HCT116 (cell line): Measurements from ENCODE around the gene SERPINA10. TPM values are rescaled to one million over a fixed set of nuclear protein-coding genes. Genes with fewer than 3 reads are reported as not detected.

Source experiments
- ATAC-seq: fragments of 200-7000 bp; cut with Tn5 transposase; 2 replicates; pipeline ENCODE4 v1.9.1; 2020; ENCODE audit warnings: mild to moderate bottlenecking, moderate library complexity
- BruUV-seq: library from RNA; stranded (reverse); fragments of 400-500 nt; replicated peaks from 2 replicates; lab custom pipeline; 2021; lab: Mats Ljungman, UMichigan
- CTCF ChIA-PET: fragments of 300-600 bp; sonication (Branson Sonifier 250); formaldehyde crosslinking; loops from one replicate; lab custom pipeline; 2021; ENCODE audit warnings: antibody characterized with exemption; lab: Charles Lee
- POLR2A ChIA-PET: fragments of 300-600, 350-600 bp; sonication (Branson Sonifier 250); formaldehyde crosslinking; loops from one replicate; lab custom pipeline; 2021; ENCODE audit warnings: antibody characterized with exemption; lab: Charles Lee
- RAD21 ChIA-PET, 2 experiments: fragments of 300-600 bp; sonication (Branson Sonifier 250); formaldehyde crosslinking; loops; one replicate each; lab custom pipeline; 2023; ENCODE audit warnings: low total read pairs in 2 of 2; ENCODE audit not compliant: uncharacterized antibody in 2 of 2, unreplicated experiment in 2 of 2, low non-redundant PET in 1 of 2; lab: Charles Lee
- DNase-seq: peaks from one replicate; pipeline ENCODE4 v3.0.0-alpha.2; 2010; ENCODE audit warnings: low read depth, low spot score
- H2AFZ ChIP-seq: fragments of 200-600 bp; shearing (Covaris generic), sonication (generic); 2 replicates; pipeline ENCODE4 v1.6.1; 2017; ENCODE audit warnings: low read depth, mixed run types, mixed read lengths, antibody characterized with exemption, low read length; ENCODE audit not compliant: poor library complexity, severe bottlenecking
- H3K27ac ChIP-seq: 2 replicates; pipeline ENCODE4 v1.5.1; 2012; ENCODE audit warnings: low read depth, low read length
- H3K27me3 ChIP-seq: fragments of 200-600 bp; sonication (generic); 2 replicates; pipeline ENCODE4 v1.6.1; 2016; ENCODE audit warnings: mixed run types, low read length, mixed read lengths; ENCODE audit not compliant: insufficient read depth
- H3K36me3 ChIP-seq, 2 experiments: fragments of 200-500 bp in 1 of 2; fragments of 200-600 bp in 1 of 2; sonication (Bioruptor generic) in 1 of 2; sonication (generic) in 1 of 2; 2 replicates each; pipeline versions ENCODE4 v1.5.1 to v1.6.1; 2014 to 2016; ENCODE audit warnings: low read length in 2 of 2, inconsistent platforms in 1 of 2, mixed read lengths in 1 of 2, mixed run types in 1 of 2; ENCODE audit not compliant: insufficient read depth in 2 of 2, control insufficient read depth in 1 of 2
- H3K4me1 ChIP-seq, 2 experiments: fragments of 200-600 bp in 1 of 2; sonication (generic) in 1 of 2; 2 replicates each; pipeline versions ENCODE4 v1.5.1 to v1.6.1; 2012 to 2017; ENCODE audit warnings: low read length in 2 of 2, inconsistent platforms in 1 of 2, mild to moderate bottlenecking in 1 of 2, mixed read lengths in 1 of 2, mixed run types in 1 of 2, moderate library complexity in 1 of 2; ENCODE audit not compliant: insufficient read depth in 2 of 2, control insufficient read depth in 1 of 2
- H3K4me2 ChIP-seq: fragments of 200-600 bp; sonication (generic); 2 replicates; pipeline ENCODE4 v1.6.1; 2017; ENCODE audit warnings: mixed run types, low read length, mixed read lengths
- H3K4me3 ChIP-seq, 2 experiments: fragments of 200-600 bp in 1 of 2; sonication (generic) in 1 of 2; replicated peaks in 1 of 2; 2 replicates each; pipeline ENCODE4 v1.5.1; 2011 to 2016; ENCODE audit warnings: low read length in 2 of 2, control low read depth in 1 of 2, low read depth in 1 of 2, mild to moderate bottlenecking in 1 of 2, mixed read lengths in 1 of 2, mixed run types in 1 of 2
- H3K79me2 ChIP-seq: fragments of 200-600 bp; sonication (generic); 2 replicates; pipeline ENCODE4 v1.6.1; 2017; ENCODE audit warnings: mild to moderate bottlenecking, mixed run types, low read length, moderate library complexity, mixed read lengths; ENCODE audit not compliant: insufficient read depth
- H3K9ac ChIP-seq: fragments of 200-600 bp; sonication (generic); 2 replicates; pipeline ENCODE4 v1.6.1; 2016; ENCODE audit warnings: low read length, mixed read lengths
- H3K9me2 ChIP-seq: fragments of 200-600 bp; sonication (generic), shearing (Covaris generic); 2 replicates; pipeline ENCODE4 v1.6.1; 2017; ENCODE audit warnings: mixed run types, mild to moderate bottlenecking, moderate library complexity; ENCODE audit not compliant: insufficient read depth
- H3K9me3 ChIP-seq, 2 experiments: fragments of 200-500 bp in 1 of 2; fragments of 200-600 bp in 1 of 2; sonication (Bioruptor generic) in 1 of 2; sonication (generic) in 1 of 2; 2 replicates each; pipeline ENCODE4 v1.6.1; 2014 to 2017; ENCODE audit warnings: low read length in 2 of 2, mixed read lengths in 2 of 2, inconsistent platforms in 1 of 2, low read depth in 1 of 2, mild to moderate bottlenecking in 1 of 2, mixed run types in 1 of 2, moderate library complexity in 1 of 2; ENCODE audit not compliant: control insufficient read depth in 1 of 2, insufficient read depth in 1 of 2
- H4K20me1 ChIP-seq: fragments of 200-600 bp; sonication (generic), shearing (Covaris generic); 2 replicates; pipeline ENCODE4 v1.6.1; 2017; ENCODE audit warnings: mixed run types, mild to moderate bottlenecking, moderate library complexity; ENCODE audit not compliant: insufficient read depth
- CBX3 ChIP-seq: IDR thresholded peaks from 2 replicates; pipeline ENCODE4 v1.6.1; 2012; ENCODE audit warnings: low read depth
- EGR1 ChIP-seq: IDR thresholded peaks from 2 replicates; pipeline ENCODE4 v1.6.1; 2012; ENCODE audit warnings: low read depth
- ELF1 ChIP-seq: IDR thresholded peaks from 2 replicates; pipeline ENCODE4 v1.6.1; 2012; ENCODE audit warnings: low read depth, borderline replicate concordance
- FOSL1 ChIP-seq: IDR thresholded peaks from 2 replicates; pipeline ENCODE4 v1.6.1; 2012; ENCODE audit warnings: low read depth
- POLR2A ChIP-seq: IDR thresholded peaks from 2 replicates; pipeline ENCODE4 v1.7.0; 2011; ENCODE audit warnings: borderline replicate concordance; ENCODE audit not compliant: insufficient read depth, insufficient read length; ENCODE audit errors: extremely low read depth
- RAD21 ChIP-seq: IDR thresholded peaks from 2 replicates; pipeline ENCODE4 v1.6.1; 2012; ENCODE audit warnings: low read depth, mild to moderate bottlenecking
- SRF ChIP-seq: IDR thresholded peaks from 2 replicates; pipeline ENCODE4 v1.6.1; 2012; ENCODE audit warnings: low read depth
- ZBTB33 ChIP-seq: IDR thresholded peaks from 2 replicates; pipeline ENCODE4 v1.6.1; 2011; ENCODE audit warnings: mild to moderate bottlenecking, low read length, moderate library complexity; ENCODE audit not compliant: insufficient replicate concordance; ENCODE audit errors: extremely low read depth
- intact Hi-C: fragments of 100-400 bp; cut with micrococcal nuclease; formaldehyde crosslinking; loops from 2 replicates; pipeline ENCODE4 v1.10.0; 2022
- total RNA-seq: library from RNA; stranded (reverse); gene quantifications from one replicate; pipeline ENCODE4 v1.2.1, GENCODE V29; 2021; ENCODE audit not compliant: unreplicated experiment
- TF ChIP-seq, protein P1 (sequence below): IDR thresholded peaks from 2 replicates; pipeline ENCODE4 v1.6.1; 2012
- TF ChIP-seq, protein P2 (sequence below), 3 experiments: fragments of 200-600 bp in 1 of 3; sonication (generic) in 1 of 3; IDR thresholded peaks in 2 of 3; conservative IDR thresholded peaks in 1 of 3; 2 replicates each; pipeline ENCODE4 v1.5.1; 2012 to 2017; ENCODE audit warnings: low read depth in 2 of 3, low read length in 2 of 3, antibody characterized with exemption in 1 of 3, borderline replicate concordance in 1 of 3, control low read depth in 1 of 3, mild to moderate bottlenecking in 1 of 3, mixed read lengths in 1 of 3, mixed run types in 1 of 3, moderate library complexity in 1 of 3; ENCODE audit not compliant: insufficient read depth in 1 of 3

SERPINA10 gene
- total RNA-seq, 1 experiment from 2014 or later = not detected

DNA sequence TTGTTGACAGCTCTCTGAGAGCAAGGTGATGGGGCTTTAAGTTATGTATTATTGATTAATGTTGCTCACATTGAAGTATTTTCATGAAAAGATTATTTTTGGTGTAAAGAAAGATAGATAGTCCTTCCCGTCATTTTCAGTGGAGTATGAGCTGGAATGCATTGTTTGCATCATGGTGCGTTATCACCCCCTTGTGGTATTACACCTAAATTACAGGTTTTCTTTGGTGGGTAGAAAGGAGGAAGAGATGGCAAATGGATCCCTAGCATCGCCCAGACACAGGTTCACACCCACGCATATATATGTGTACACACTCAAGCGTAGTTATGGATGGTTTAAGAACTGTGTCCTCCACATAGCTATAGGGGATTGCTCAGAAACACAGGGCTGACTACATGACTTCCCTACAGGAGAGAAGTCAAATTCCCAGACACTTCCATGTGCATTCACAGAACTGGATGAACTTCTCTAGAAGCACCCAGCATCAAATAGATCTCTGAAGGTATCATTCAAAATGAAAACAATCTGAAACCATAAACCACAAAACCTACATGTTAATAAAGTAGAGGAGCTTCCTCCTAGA, 14.4 kb upstream of the SERPINA10 start:
- ATAC-seq (peak; percentile 73), DNase-seq (peak; percentile 28)
- H3K9me2 ChIP-seq = no peaks in the 10 kb centered on the region
- no TSS peak for BruUV-seq
- H3K36me3 ChIP-seq = no peaks in the 10 kb centered on the region
- no peak overlapping the region for H3K9ac ChIP-seq
- no peak overlapping the region for H3K4me2 ChIP-seq
- no peaks in the 10 kb centered on the region for H3K79me2 ChIP-seq
- TF ChIP-seq, protein P1, sequence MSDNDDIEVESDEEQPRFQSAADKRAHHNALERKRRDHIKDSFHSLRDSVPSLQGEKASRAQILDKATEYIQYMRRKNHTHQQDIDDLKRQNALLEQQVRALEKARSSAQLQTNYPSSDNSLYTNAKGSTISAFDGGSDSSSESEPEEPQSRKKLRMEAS = no peak
- TF ChIP-seq ZBTB33 (no peak), CBX3 (peak; percentile 52; the same call in 1 of the 2 replicates), EGR1 (peak; percentile 23; the same call in 1 of the 2 replicates), FOSL1 (no peak), ELF1 (no peak), SRF (no peak), POLR2A (no peak), RAD21 (peak; percentile 68)
- TF ChIP-seq, protein P2, sequence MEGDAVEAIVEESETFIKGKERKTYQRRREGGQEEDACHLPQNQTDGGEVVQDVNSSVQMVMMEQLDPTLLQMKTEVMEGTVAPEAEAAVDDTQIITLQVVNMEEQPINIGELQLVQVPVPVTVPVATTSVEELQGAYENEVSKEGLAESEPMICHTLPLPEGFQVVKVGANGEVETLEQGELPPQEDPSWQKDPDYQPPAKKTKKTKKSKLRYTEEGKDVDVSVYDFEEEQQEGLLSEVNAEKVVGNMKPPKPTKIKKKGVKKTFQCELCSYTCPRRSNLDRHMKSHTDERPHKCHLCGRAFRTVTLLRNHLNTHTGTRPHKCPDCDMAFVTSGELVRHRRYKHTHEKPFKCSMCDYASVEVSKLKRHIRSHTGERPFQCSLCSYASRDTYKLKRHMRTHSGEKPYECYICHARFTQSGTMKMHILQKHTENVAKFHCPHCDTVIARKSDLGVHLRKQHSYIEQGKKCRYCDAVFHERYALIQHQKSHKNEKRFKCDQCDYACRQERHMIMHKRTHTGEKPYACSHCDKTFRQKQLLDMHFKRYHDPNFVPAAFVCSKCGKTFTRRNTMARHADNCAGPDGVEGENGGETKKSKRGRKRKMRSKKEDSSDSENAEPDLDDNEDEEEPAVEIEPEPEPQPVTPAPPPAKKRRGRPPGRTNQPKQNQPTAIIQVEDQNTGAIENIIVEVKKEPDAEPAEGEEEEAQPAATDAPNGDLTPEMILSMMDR (IDR thresholded peaks at IDR 0.05 in 2 of 3, conservative IDR thresholded peaks at IDR 0.05 in 1 of 3; ENCODE audit: borderline replicate concordance in 1 of 3, insufficient read depth in 1 of 3, low read depth in 2 of 3, low read length in 2 of 3) = peak; percentile 35 to 64 (median 52); a peak in 5 of 6 replicates
- no peak overlapping the region for H2AFZ ChIP-seq
- no peak overlapping the region for H3K4me3 ChIP-seq
- peaks cover 0 to 14% of the 10 kb centered on the region in 2 experiments; a peak in 1 of 4 replicates for H3K9me3 ChIP-seq
- no peaks in the 10 kb centered on the region for H3K4me1 ChIP-seq
- no peaks in the 10 kb centered on the region for H3K27me3 ChIP-seq
- H3K27ac ChIP-seq = no peak overlapping the region
- RAD21 ChIA-PET = no interaction called here
- H4K20me1 ChIP-seq = no peaks in the 10 kb centered on the region
- CTCF ChIA-PET = interaction anchor here (0.6 to 1.0 kb wide), 3 partner anchors 127 to 271 kb away, joined by 3 to 4 read pairs (median 4); no protein-coding TSS in a partner anchor
- intact Hi-C loops = no loop called here
- POLR2A ChIA-PET = no interaction called here
